HepG2 (cell line): ENCODE data around the gene ACOXL. TPM values are rescaled to one million over a fixed set of nuclear protein-coding genes. Genes with fewer than 3 reads are reported as not detected.

ENCODE experiments used
- ATAC-seq: fragments of 200-7000 bp; cut with Tn5 transposase; 3 replicates; pipeline ENCODE4 v1.9.1; 2020; ENCODE audit warnings: mild to moderate bottlenecking, moderate library complexity
- BruUV-seq: library from RNA; stranded (reverse); fragments of 400-500 nt; replicated peaks from 2 replicates; lab custom pipeline; 2021; lab: Mats Ljungman, UMichigan
- CTCF ChIA-PET: fragments of 300-600 bp; formaldehyde crosslinking; extraction: SDS; loops from one replicate; lab custom pipeline; 2021; ENCODE audit warnings: low total read pairs, inconsistent platforms, low intra/inter-chr PET ratio; lab: Yijun Ruan, JAX
- POLR2A ChIA-PET: fragments of 350-600 bp; sonication (Branson Sonifier 250); formaldehyde crosslinking; loops from one replicate; lab custom pipeline; 2020; ENCODE audit warnings: antibody characterized with exemption, inconsistent platforms; lab: Yijun Ruan, JAX
- DNase-seq: peaks from one replicate; pipeline ENCODE4 v3.0.0-alpha.2; 2015; ENCODE audit warnings: low spot score
- FAIRE-seq: peaks from 3 replicates; lab custom pipeline; 2011; peaks lifted over from hg19 to GRCh38; lab: Jason Lieb, UNC
- H2AFZ ChIP-seq: one replicate; pipeline ENCODE4 v1.6.1; 2011; ENCODE audit warnings: low read length, inconsistent platforms
- H3K27ac ChIP-seq: fragments of 300-600 bp; 3 replicates; pipeline ENCODE4 v1.8.0; 2011; ENCODE audit warnings: mixed run types, mild to moderate bottlenecking, mixed read lengths, low read length, inconsistent platforms; ENCODE audit not compliant: insufficient read depth; ENCODE audit errors: extremely low read length
- H3K27me3 ChIP-seq, 2 experiments: fragments of 200-600 bp in 1 of 2; 2 replicates in 1 of 2; 3 replicates in 1 of 2; pipeline versions ENCODE4 v1.6.0 to v1.8.0; 2011; ENCODE audit warnings: low read length in 2 of 2, mild to moderate bottlenecking in 2 of 2, moderate library complexity in 2 of 2, inconsistent platforms in 1 of 2; ENCODE audit not compliant: insufficient read depth in 2 of 2, control insufficient read depth in 1 of 2
- H3K36me3 ChIP-seq, 2 experiments: fragments of 200-600 bp in 1 of 2; replicated peaks in 1 of 2; 2 replicates in 1 of 2; 3 replicates in 1 of 2; pipeline versions ENCODE4 v1.5.1 to v1.8.0; 2011; ENCODE audit warnings: low read length in 2 of 2, inconsistent platforms in 1 of 2; ENCODE audit not compliant: insufficient read depth in 2 of 2, control insufficient read depth in 1 of 2
- H3K4me1 ChIP-seq: 2 replicates; pipeline ENCODE4 v1.5.1; 2012; ENCODE audit warnings: low read length, inconsistent platforms; ENCODE audit not compliant: insufficient read depth
- H3K4me2 ChIP-seq: 2 replicates; pipeline ENCODE4 v1.6.0; 2011; ENCODE audit warnings: low read depth, low read length, inconsistent platforms
- H3K4me3 ChIP-seq, 3 experiments: fragments of 200-600 bp in 1 of 3; sonication (generic), shearing (Covaris generic) in 1 of 3; replicated peaks in 1 of 3; 2 replicates each; pipeline ENCODE4 v1.5.1; 2011 to 2016; ENCODE audit warnings: low read length in 3 of 3, inconsistent platforms in 2 of 3, low read depth in 2 of 3, mild to moderate bottlenecking in 2 of 3, control low read depth in 1 of 3, mixed read lengths in 1 of 3; ENCODE audit not compliant: insufficient read depth in 1 of 3
- H3K79me2 ChIP-seq: one replicate; pipeline ENCODE4 v1.6.1; 2011; ENCODE audit warnings: low read length, inconsistent platforms; ENCODE audit not compliant: insufficient read depth
- H3K9ac ChIP-seq: 2 replicates; pipeline ENCODE4 v1.6.0; 2011; ENCODE audit warnings: mild to moderate bottlenecking, low read depth, low read length, inconsistent platforms; ENCODE audit not compliant: insufficient read depth
- H3K9me3 ChIP-seq: 2 replicates; pipeline ENCODE4 v1.5.1; 2012; ENCODE audit warnings: mild to moderate bottlenecking, low read length
- H4K20me1 ChIP-seq: 2 replicates; pipeline ENCODE4 v1.6.0; 2011; ENCODE audit warnings: inconsistent platforms, mild to moderate bottlenecking, low read length, moderate library complexity; ENCODE audit not compliant: insufficient read depth
- FOSL2 ChIP-seq: sonication (generic); formaldehyde crosslinking; IDR thresholded peaks from 2 replicates; pipeline ENCODE4 v1.4.0; 2020; ENCODE audit warnings: missing genetic modification reagents
- GZF1 ChIP-seq: sonication (generic); formaldehyde crosslinking; IDR thresholded peaks from 2 replicates; pipeline ENCODE4 v1.5.1; 2020; ENCODE audit warnings: mild to moderate bottlenecking, missing genetic modification reagents
- JDP2 ChIP-seq: sonication (generic); formaldehyde crosslinking; IDR thresholded peaks from 2 replicates; pipeline ENCODE4 v1.8.1; 2022; ENCODE audit warnings: missing genetic modification reagents, borderline replicate concordance
- RORA ChIP-seq: sonication (generic); formaldehyde crosslinking; IDR thresholded peaks from 2 replicates; pipeline ENCODE4 v1.5.0; 2020; ENCODE audit warnings: mild to moderate bottlenecking, missing genetic modification reagents, moderate library complexity
- ZBTB25 ChIP-seq: IDR thresholded peaks from 2 replicates; pipeline ENCODE4 v1.6.1; 2018; ENCODE audit warnings: missing genetic modification reagents
- ZBTB8A ChIP-seq: sonication (generic); formaldehyde crosslinking; IDR thresholded peaks from 2 replicates; pipeline ENCODE4 v1.4.0; 2020; ENCODE audit warnings: mild to moderate bottlenecking, low read depth, missing genetic modification reagents, borderline replicate concordance
- ZHX2 ChIP-seq, 2 experiments: sonication (generic) in 1 of 2; formaldehyde crosslinking in 1 of 2; IDR thresholded peaks; 2 replicates each; pipeline versions ENCODE4 v1.6.1 to v1.9.0; 2014 to 2022; ENCODE audit warnings: antibody characterized with exemption in 1 of 2, borderline replicate concordance in 1 of 2, inconsistent platforms in 1 of 2, low read depth in 1 of 2, missing genetic modification reagents in 1 of 2
- WGBS: methylation state at CpG from one replicate; pipeline ENCODE4 v1.1.6; 2017; ENCODE audit warnings: low lambda C conversion rate; 5-methylcytosine and 5-hydroxymethylcytosine counted together
- in situ Hi-C: cut with HindIII; loops from 2 replicates; pipeline ENCODE4 v1.10.0; 2017; ENCODE audit warnings: low pct_unique_long_range_greater_than_20kb; ENCODE audit not compliant: extremely low pct_ligation_motif_present
- intact Hi-C: fragments of 100-400 bp; cut with micrococcal nuclease; formaldehyde crosslinking; loops from one replicate; pipeline ENCODE4 v1.10.0; 2022; ENCODE audit not compliant: unreplicated experiment
- polyA plus RNA-seq, 8 experiments: library from polyadenylated mRNA; depleted of rRNA in 3 of 8; stranded (reverse) in 7 of 8; unstranded in 1 of 8; fragments of >200 nt; fragmentation: Illumina TruSeq in 4 of 8; extraction: Trizol in 4 of 8; gene quantifications; 2 replicates each; pipeline versions ENCODE4 v1.2.1 to v1.2.3, GENCODE V29; 2011 to 2016; ENCODE audit warnings: low read depth in 4 of 8, missing spikeins in 1 of 8, mixed read lengths in 1 of 8; ENCODE audit not compliant: insufficient read depth in 1 of 8
- total RNA-seq, 5 experiments: library from RNA; depleted of rRNA; stranded (reverse); fragments of >200 nt; fragmentation: Illumina TruSeq; extraction: Trizol; gene quantifications; 2 replicates each; pipeline ENCODE4 v1.2.3, GENCODE V29; 2016; ENCODE audit warnings: low read depth in 1 of 5
- TF ChIP-seq, protein P1 (sequence below): sonication (generic); formaldehyde crosslinking; IDR thresholded peaks from 2 replicates; pipeline ENCODE4 v1.4.0; 2020; ENCODE audit warnings: missing genetic modification reagents

Gene ACOXL
- total and polyA plus RNA-seq, 2 of the 13 experiments (the other 11 are each of a cell fraction or from before 2014, with no cell fraction given) = not detected

DNA sequence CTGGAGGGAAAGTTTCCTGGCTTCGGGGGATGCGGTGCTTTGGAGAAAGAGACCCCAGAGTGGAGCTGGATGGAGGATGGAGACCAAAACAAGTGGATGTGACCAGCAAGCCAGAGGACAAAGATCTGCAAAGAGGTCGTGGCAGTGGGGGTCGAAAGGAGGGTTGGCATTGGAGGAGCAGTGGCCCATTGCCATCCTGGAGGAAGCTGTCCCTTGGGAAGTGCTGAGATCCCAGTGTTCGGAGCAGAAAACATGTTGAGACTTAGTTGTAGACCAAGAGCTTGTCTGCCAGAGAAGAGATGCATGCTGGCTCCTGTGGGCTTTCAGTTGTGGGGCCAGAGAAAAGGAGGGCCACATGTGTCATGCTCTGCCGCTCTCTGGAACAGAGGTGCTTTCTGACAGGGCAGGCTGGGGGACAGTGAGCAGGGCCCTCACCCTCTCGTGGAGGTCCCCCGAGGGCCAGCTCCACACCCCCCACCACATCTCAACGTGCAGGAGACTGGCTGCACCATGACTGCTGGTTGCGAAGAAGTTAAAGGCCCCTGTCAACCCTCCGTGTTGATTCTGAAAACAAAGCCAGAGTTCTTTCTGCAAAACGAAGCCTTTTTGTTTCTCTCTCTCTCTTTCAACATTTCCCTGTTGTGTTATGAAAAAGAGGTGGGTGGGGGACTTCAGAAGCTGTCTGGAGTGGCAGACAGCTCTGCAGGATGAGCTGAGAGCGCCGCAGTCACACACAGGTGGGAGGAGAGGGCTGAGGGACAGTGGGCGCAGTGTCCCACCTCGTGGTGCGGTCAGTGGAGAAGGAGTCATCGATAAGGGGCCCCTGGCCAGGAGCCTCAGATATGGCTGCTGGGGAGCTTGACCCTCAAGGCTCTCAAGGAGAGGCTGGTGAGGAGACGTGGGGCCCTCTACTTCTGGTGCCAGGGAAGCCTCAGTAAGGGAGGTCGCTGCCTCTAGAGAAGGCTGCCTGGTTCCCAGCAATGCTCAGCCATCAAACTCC lies 310.7 kb downstream of the ACOXL start (continued):
- TF ChIP-seq ZHX2 (IDR thresholded peaks at IDR 0.05; ENCODE audit: low read depth) (no peak), ZHX2 (CRISPR knock-in tag; IDR thresholded peaks at IDR 0.05; ENCODE audit: borderline replicate concordance) (no peak), FOSL2 (CRISPR knock-in tag) (no peak)

GRCh38 chr2:111044066-111044465 lies 311.7 kb downstream of the ACOXL start:
- no peak for ATAC-seq
- ChIA-PET POLR2A (no interaction called here), CTCF (no interaction called here)
- H3K79me2 ChIP-seq = no peaks in the 10 kb centered on the region
- WGBS = 56% methylated on average over 4 of the region's 4 CpGs
- no peak overlapping the region for H2AFZ ChIP-seq
- peaks cover 3 to 56% of the 10 kb centered on the region in 2 experiments; a peak in 4 of 5 replicates for H3K27me3 ChIP-seq
- no TSS peak for BruUV-seq
- H3K4me2 ChIP-seq = no peak overlapping the region
- TF ChIP-seq GZF1 (CRISPR knock-in tag) (no peak), RORA (CRISPR knock-in tag) (no peak), ZBTB25 (CRISPR knock-in tag) (no peak), ZBTB8A (CRISPR knock-in tag) (no peak), JDP2 (CRISPR knock-in tag) (no peak)
- TF ChIP-seq, protein P1, sequence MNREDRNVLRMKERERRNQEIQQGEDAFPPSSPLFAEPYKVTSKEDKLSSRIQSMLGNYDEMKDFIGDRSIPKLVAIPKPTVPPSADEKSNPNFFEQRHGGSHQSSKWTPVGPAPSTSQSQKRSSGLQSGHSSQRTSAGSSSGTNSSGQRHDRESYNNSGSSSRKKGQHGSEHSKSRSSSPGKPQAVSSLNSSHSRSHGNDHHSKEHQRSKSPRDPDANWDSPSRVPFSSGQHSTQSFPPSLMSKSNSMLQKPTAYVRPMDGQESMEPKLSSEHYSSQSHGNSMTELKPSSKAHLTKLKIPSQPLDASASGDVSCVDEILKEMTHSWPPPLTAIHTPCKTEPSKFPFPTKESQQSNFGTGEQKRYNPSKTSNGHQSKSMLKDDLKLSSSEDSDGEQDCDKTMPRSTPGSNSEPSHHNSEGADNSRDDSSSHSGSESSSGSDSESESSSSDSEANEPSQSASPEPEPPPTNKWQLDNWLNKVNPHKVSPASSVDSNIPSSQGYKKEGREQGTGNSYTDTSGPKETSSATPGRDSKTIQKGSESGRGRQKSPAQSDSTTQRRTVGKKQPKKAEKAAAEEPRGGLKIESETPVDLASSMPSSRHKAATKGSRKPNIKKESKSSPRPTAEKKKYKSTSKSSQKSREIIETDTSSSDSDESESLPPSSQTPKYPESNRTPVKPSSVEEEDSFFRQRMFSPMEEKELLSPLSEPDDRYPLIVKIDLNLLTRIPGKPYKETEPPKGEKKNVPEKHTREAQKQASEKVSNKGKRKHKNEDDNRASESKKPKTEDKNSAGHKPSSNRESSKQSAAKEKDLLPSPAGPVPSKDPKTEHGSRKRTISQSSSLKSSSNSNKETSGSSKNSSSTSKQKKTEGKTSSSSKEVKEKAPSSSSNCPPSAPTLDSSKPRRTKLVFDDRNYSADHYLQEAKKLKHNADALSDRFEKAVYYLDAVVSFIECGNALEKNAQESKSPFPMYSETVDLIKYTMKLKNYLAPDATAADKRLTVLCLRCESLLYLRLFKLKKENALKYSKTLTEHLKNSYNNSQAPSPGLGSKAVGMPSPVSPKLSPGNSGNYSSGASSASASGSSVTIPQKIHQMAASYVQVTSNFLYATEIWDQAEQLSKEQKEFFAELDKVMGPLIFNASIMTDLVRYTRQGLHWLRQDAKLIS = no peak
- H3K27ac ChIP-seq = no peak overlapping the region
- intact Hi-C loops = no loop called here
- no peak for FAIRE-seq
- H3K4me1 ChIP-seq = no peaks in the 10 kb centered on the region
- no peaks in the 10 kb centered on the region for H3K9me3 ChIP-seq
- no peak for DNase-seq
- H3K4me3 ChIP-seq = no peak overlapping the region
- in situ Hi-C loops = no loop called here
- H4K20me1 ChIP-seq = no peaks in the 10 kb centered on the region
- H3K36me3 ChIP-seq = no peaks in the 10 kb centered on the region
- no peak overlapping the region for H3K9ac ChIP-seq
